K562 (cell line): ENCODE data around the gene IFFO2. TPM values are rescaled to one million over a fixed set of nuclear protein-coding genes. Genes with fewer than 3 reads are reported as not detected.

Experiments
- ATAC-seq: fragments of 200-7000 bp; cut with Tn5 transposase; 3 replicates; pipeline ENCODE4 v1.9.1; 2020; ENCODE audit warnings: moderate library complexity
- BruUV-seq: library from RNA; stranded (reverse); fragments of 400-500 nt; replicated peaks from 2 replicates; lab custom pipeline; 2021; lab: Mats Ljungman, UMichigan
- CTCF ChIA-PET: fragments of 300-600 bp; formaldehyde crosslinking; extraction: SDS; loops from one replicate; lab custom pipeline; 2021; ENCODE audit warnings: low intra/inter-chr PET ratio; lab: Yijun Ruan, JAX
- POLR2A ChIA-PET: fragments of 300-600, 350-650 bp; sonication (Branson Sonifier 250); formaldehyde crosslinking; extraction: SDS; loops from one replicate; lab custom pipeline; 2021; ENCODE audit warnings: antibody characterized with exemption, inconsistent platforms; lab: Yijun Ruan, JAX
- DNase-seq, 4 experiments: peaks; one replicate each; pipeline versions ENCODE4 v3.0.0 to v3.0.0-alpha.2; 2011 to 2018; ENCODE audit warnings: low spot score in 3 of 4, mixed read lengths in 3 of 4; ENCODE audit errors: extremely low read depth in 1 of 4
- FAIRE-seq: peaks from 2 replicates; lab custom pipeline; 2011; peaks lifted over from hg19 to GRCh38; lab: Jason Lieb, UNC
- H2AFZ ChIP-seq: 2 replicates; pipeline ENCODE4 v1.6.0; 2011; ENCODE audit warnings: low read depth, low read length, control low read depth, inconsistent platforms
- H3K27ac ChIP-seq: fragments of 200-600 bp; 3 replicates; pipeline ENCODE4 v1.8.0; 2011; ENCODE audit warnings: low read depth, mild to moderate bottlenecking, control low read depth, inconsistent platforms, low read length, moderate library complexity, mixed read lengths; ENCODE audit errors: extremely low read depth
- H3K27me3 ChIP-seq, 2 experiments: fragments of 300-600 bp in 1 of 2; 2 replicates in 1 of 2; 3 replicates in 1 of 2; pipeline versions ENCODE4 v1.6.0 to v1.8.0; 2011; ENCODE audit warnings: inconsistent platforms in 2 of 2, low read length in 2 of 2, mild to moderate bottlenecking in 1 of 2, mixed read lengths in 1 of 2, moderate library complexity in 1 of 2; ENCODE audit not compliant: control insufficient read depth in 2 of 2, insufficient read depth in 2 of 2
- H3K36me3 ChIP-seq: fragments of 300-600 bp; 3 replicates; pipeline ENCODE4 v1.8.0; 2011; ENCODE audit warnings: mild to moderate bottlenecking, low read length, inconsistent platforms; ENCODE audit not compliant: control insufficient read depth, insufficient read depth
- H3K4me1 ChIP-seq, 2 experiments: fragments of 200-600 bp in 1 of 2; replicated peaks in 1 of 2; 2 replicates in 1 of 2; 3 replicates in 1 of 2; pipeline versions ENCODE4 v1.5.1 to v1.8.0; 2011; ENCODE audit warnings: inconsistent platforms in 2 of 2, low read length in 2 of 2, mild to moderate bottlenecking in 1 of 2, mixed read lengths in 1 of 2, moderate library complexity in 1 of 2; ENCODE audit not compliant: control insufficient read depth in 2 of 2, insufficient read depth in 2 of 2
- H3K4me2 ChIP-seq: 2 replicates; pipeline ENCODE4 v1.6.1; 2011; ENCODE audit warnings: low read length, control low read depth, inconsistent platforms, mixed read lengths; ENCODE audit not compliant: insufficient read depth
- H3K4me3 ChIP-seq: fragments of 200-600 bp; sonication (generic), shearing (Covaris generic); 2 replicates; pipeline ENCODE4 v1.5.1; 2016; ENCODE audit warnings: control low read depth, inconsistent platforms
- H3K79me2 ChIP-seq: fragments of 200-600 bp; 3 replicates; pipeline ENCODE4 v1.8.0; 2011; ENCODE audit warnings: low read length, inconsistent platforms; ENCODE audit not compliant: control insufficient read depth, insufficient read depth
- H3K9ac ChIP-seq, 2 experiments: 2 replicates each; pipeline versions ENCODE4 v1.6.0 to v1.6.1; 2011; ENCODE audit warnings: low read depth in 2 of 2, low read length in 2 of 2, control low read depth in 1 of 2, inconsistent platforms in 1 of 2, mild to moderate bottlenecking in 1 of 2, mixed read lengths in 1 of 2; ENCODE audit not compliant: insufficient read depth in 1 of 2
- H3K9me1 ChIP-seq: one replicate; pipeline ENCODE4 v1.6.0; 2011; ENCODE audit warnings: inconsistent platforms, mild to moderate bottlenecking, low read length, moderate library complexity; ENCODE audit not compliant: control insufficient read depth, insufficient read depth
- H3K9me3 ChIP-seq: replicated peaks from 2 replicates; pipeline ENCODE4 v1.5.1; 2011; ENCODE audit warnings: low read depth, low read length, inconsistent platforms; ENCODE audit not compliant: control insufficient read depth, insufficient read depth
- H4K20me1 ChIP-seq: replicated peaks from 2 replicates; pipeline ENCODE4 v1.6.1; 2011; ENCODE audit warnings: low read length, inconsistent platforms, mixed read lengths; ENCODE audit not compliant: control insufficient read depth, insufficient read depth
- ATF2 ChIP-seq: sonication (generic); formaldehyde crosslinking; IDR thresholded peaks from 2 replicates; pipeline ENCODE4 v1.8.1; 2022; ENCODE audit warnings: missing genetic modification reagents
- CAMTA2 ChIP-seq: fragments of 250-450 bp; sonication (Bioruptor Pico); conservative IDR thresholded peaks from 2 replicates; pipeline ENCODE4 v1.5.1; 2022
- CBFA2T2 ChIP-seq: fragments of 450-650 bp; conservative IDR thresholded peaks from 2 replicates; pipeline ENCODE4 v1.6.1; 2017; ENCODE audit warnings: mild to moderate bottlenecking
- CHCHD3 ChIP-seq: fragments of 250-450 bp; sonication (Bioruptor Pico); IDR thresholded peaks from 2 replicates; pipeline ENCODE4 v2.1.2; 2022; ENCODE audit warnings: mild to moderate bottlenecking
- CHD1 ChIP-seq: fragments of 200-600 bp; sonication (generic); IDR thresholded peaks from one replicate; pipeline ENCODE4 v1.6.1; 2012; ENCODE audit warnings: mild to moderate bottlenecking, moderate library complexity, low read length, inconsistent platforms
- DMBX1 ChIP-seq: fragments of 250-450 bp; sonication (Bioruptor Pico); IDR thresholded peaks from 2 replicates; pipeline ENCODE4 v1.8.0; 2022; ENCODE audit warnings: inconsistent platforms, mild to moderate bottlenecking, moderate library complexity, borderline replicate concordance
- MEF2D ChIP-seq: conservative IDR thresholded peaks from 2 replicates; pipeline ENCODE4 v1.6.1; 2016; ENCODE audit warnings: low read depth, missing genetic modification characterization, missing compliant biosample characterization
- ZBTB9 ChIP-seq: fragments of 450-650 bp; formaldehyde crosslinking; IDR thresholded peaks from 2 replicates; pipeline ENCODE4 v1.4.0; 2020; ENCODE audit warnings: mild to moderate bottlenecking, moderate library complexity
- ZNF217 ChIP-seq: sonication (generic); formaldehyde crosslinking; IDR thresholded peaks from 2 replicates; pipeline ENCODE4 v1.8.0; 2022; ENCODE audit warnings: mild to moderate bottlenecking, missing genetic modification reagents
- ZNF280A ChIP-seq: fragments of 450-650 bp; IDR thresholded peaks from 2 replicates; pipeline ENCODE4 v1.6.1; 2018; ENCODE audit warnings: mild to moderate bottlenecking, low read depth; ENCODE audit not compliant: partially characterized antibody
- ZNF347 ChIP-seq: fragments of 450-650 bp; formaldehyde crosslinking; IDR thresholded peaks from 2 replicates; pipeline ENCODE4 v1.4.0; 2020; ENCODE audit warnings: low read depth, mild to moderate bottlenecking, moderate library complexity
- WGBS: fragments of 100-300 bp; shearing (Covaris generic); methylation state at CpG from one replicate; pipeline ENCODE4 v1.1.6; 2016; ENCODE audit warnings: low coverage, mixed read lengths; ENCODE audit not compliant: insufficient coverage; ENCODE audit errors: missing lambda C conversion rate; 5-methylcytosine and 5-hydroxymethylcytosine counted together
- in situ Hi-C: fragments of 300-500 bp; cut with MboI; formaldehyde crosslinking; loops from 4 replicates; pipeline ENCODE4 v1.15.0; 2018; ENCODE audit warnings: inconsistent platforms, mixed read lengths
- intact Hi-C: fragments of 100-400 bp; cut with micrococcal nuclease; formaldehyde crosslinking; loops from 2 replicates; pipeline ENCODE4 v1.14.2; 2022
- polyA plus RNA-seq, 8 experiments: library from polyadenylated mRNA; depleted of rRNA in 4 of 8; stranded (reverse) in 5 of 8; unstranded in 3 of 8; fragments of >200 nt; fragmentation: Nextera tagmentation in 2 of 8; fragmentation: Illumina TruSeq in 1 of 8; extraction: Ambion mirVana in 2 of 8; extraction: Trizol in 1 of 8; gene quantifications; 2 replicates each; pipeline versions ENCODE4 v1.2.1 to v1.2.3, GENCODE V29; 2011 to 2014; ENCODE audit warnings: inconsistent platforms in 1 of 8, missing spikeins in 1 of 8
- total RNA-seq, 7 experiments: library from RNA; depleted of rRNA in 6 of 7; stranded (reverse); fragments of >200 nt in 6 of 7; fragmentation: Illumina TruSeq in 2 of 7; extraction: Trizol in 2 of 7; gene quantifications; 2 replicates each; pipeline versions ENCODE4 v1.2.1 to v1.2.3, GENCODE V29; 2011 to 2021; ENCODE audit warnings: low replicate concordance in 1 of 7

Gene IFFO2
- total and polyA plus RNA-seq, 9 of the 15 experiments (the other 6 are each of a cell fraction or from before 2014, with no cell fraction given), result 0.15 to 1.0 (median 0.44) TPM; not detected in 2

GRCh38 chr1:18868801-18869424 lies 87.6 kb downstream of the IFFO2 start (continued):
- no peak for TF ChIP-seq ZNF347 (CRISPR knock-in tag)
- no peak for TF ChIP-seq ZNF217 (CRISPR knock-in tag)
- TF ChIP-seq CHCHD3 (CRISPR knock-in tag), result no peak
- no peak for TF ChIP-seq CAMTA2 (CRISPR knock-in tag)
- TF ChIP-seq ZBTB9 (CRISPR knock-in tag), result no peak
- TF ChIP-seq CBFA2T2, result no peak

GRCh38 chr1:18868354-18868753 lies 88.1 kb downstream of the IFFO2 start:
- WGBS, result 0% methylated on average over 5 of the region's 5 CpGs
- Histone ChIP-seq H3K4me1 (no peaks in the 10 kb centered on the region), H3K9me3 (no peaks in the 10 kb centered on the region), H3K79me2 (no peaks in the 10 kb centered on the region), H3K4me3 (no peak overlapping the region), H3K9me1 (no peaks in the 10 kb centered on the region), H2AFZ (no peak overlapping the region), H3K9ac (no peak overlapping the region), H3K27ac (no peak overlapping the region), H4K20me1 (peaks cover 18% of the 10 kb centered on the region), H3K36me3 (no peaks in the 10 kb centered on the region), H3K27me3 (peaks cover 38 to 62% of the 10 kb centered on the region in 2 experiments; a peak in 4 of 5 replicates), H3K4me2 (no peak overlapping the region)
- intact Hi-C loops (no loop called here), in situ Hi-C loops (no loop called here)
- CTCF ChIA-PET, result no interaction called here
- TF ChIP-seq DMBX1 (CRISPR knock-in tag), result no peak
- TF ChIP-seq MEF2D (tag), result no peak
- no peak for TF ChIP-seq ATF2 (CRISPR knock-in tag)
- no peak for TF ChIP-seq ZNF280A
- no peak for TF ChIP-seq CHD1
- no TSS peak for BruUV-seq
- ATAC-seq (no peak), FAIRE-seq (no peak), DNase-seq (no peak)
- POLR2A ChIA-PET, result no interaction called here
